HUES6 (cell line): ENCODE measurements around the gene SCNN1A.

Source experiments
- H3K27ac ChIP-seq: 2 replicates; pipeline ENCODE4 v1.7.0; 2013; ENCODE audit warnings: low read depth, mild to moderate bottlenecking, low read length, inconsistent platforms
- H3K27me3 ChIP-seq: 2 replicates; pipeline ENCODE4 v1.6.1; 2013; ENCODE audit warnings: low read length; ENCODE audit not compliant: control insufficient read depth, insufficient read depth
- H3K36me3 ChIP-seq: 2 replicates; pipeline ENCODE4 v1.6.1; 2013; ENCODE audit warnings: low read length; ENCODE audit not compliant: control insufficient read depth, insufficient read depth
- H3K4me1 ChIP-seq: 2 replicates; pipeline ENCODE4 v1.6.1; 2013; ENCODE audit warnings: low read length; ENCODE audit not compliant: control insufficient read depth, insufficient read depth
- H3K4me3 ChIP-seq: 2 replicates; pipeline ENCODE4 v1.5.1; 2013; ENCODE audit warnings: low read depth, low read length
- H3K9ac ChIP-seq: one replicate; pipeline ENCODE4 v1.6.1; 2013; ENCODE audit warnings: mild to moderate bottlenecking, low read length
- H3K9me3 ChIP-seq: 2 replicates; pipeline ENCODE4 v1.6.1; 2013; ENCODE audit warnings: low read depth, low read length; ENCODE audit not compliant: control insufficient read depth, insufficient read depth

SCNN1A gene

DNA sequence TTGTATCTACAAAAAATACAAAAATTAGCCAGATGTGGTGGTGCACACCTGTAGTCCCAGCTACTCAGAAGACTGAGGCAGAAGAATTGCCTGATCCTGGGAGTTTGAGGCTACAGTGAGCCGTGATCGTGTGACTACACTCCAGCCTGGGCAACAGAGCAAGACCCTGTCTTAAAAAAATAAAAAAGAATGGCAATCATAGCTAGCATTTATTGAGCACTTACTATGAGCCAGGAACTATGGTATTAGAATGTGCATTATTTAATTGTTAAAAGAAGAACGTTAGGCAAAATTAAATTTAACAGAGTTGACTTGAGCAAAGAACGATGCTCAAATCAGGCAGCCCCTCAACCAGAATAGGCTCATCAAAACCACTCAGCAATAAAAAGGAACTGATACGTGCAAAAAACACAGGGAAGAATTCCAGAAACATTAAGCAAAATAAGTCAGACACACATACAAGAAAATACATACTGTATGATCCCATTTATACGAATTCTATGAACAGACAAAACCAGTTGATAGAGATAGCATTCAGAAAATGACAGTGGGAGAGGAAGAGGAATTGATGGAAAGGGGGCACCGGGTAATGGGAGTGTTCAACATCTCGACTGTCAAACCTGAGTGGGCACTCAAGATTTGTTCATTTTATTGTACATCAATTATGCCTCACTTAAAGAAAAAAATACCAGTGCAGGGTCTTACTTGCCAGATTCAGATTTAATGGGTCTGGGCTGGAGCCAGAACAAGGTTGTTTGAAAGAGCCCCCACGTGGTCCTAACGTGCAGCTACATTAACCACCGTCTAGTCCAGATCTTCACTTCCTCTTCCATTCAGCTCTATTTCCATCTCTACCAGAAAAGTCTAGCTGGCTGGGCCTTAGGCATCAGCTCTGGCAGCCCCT is 8.0 kb downstream of the SCNN1A start:
- peaks cover 6% of the 10 kb centered on the region for H3K36me3 ChIP-seq
- H3K9me3 ChIP-seq = no peaks in the 10 kb centered on the region
- peak overlapping the region; percentile 18; the same call in 1 of the 2 replicates for H3K27ac ChIP-seq
- H3K4me3 ChIP-seq = no peak overlapping the region
- peaks cover 37% of the 10 kb centered on the region for H3K4me1 ChIP-seq
- no peak overlapping the region for H3K9ac ChIP-seq
- H3K27me3 ChIP-seq = no peaks in the 10 kb centered on the region

DNA sequence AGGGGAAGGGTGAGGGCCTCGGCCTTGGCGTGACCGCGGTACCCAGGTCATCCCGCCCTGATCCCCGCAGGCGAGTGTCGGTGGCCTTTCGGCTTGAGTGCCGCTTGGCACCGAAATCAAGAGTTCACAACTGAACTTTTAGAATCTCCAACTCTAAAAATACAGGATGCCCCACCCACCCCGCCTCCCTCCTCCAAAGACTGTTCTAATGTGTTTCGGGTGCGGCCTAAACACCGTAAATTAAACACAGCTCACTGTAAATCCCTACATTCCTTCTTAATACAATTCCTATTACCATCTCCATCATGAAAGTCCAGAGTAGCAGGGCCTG is 11.4 kb downstream of the SCNN1A start:
- H3K9ac ChIP-seq = no peak overlapping the region
- no peaks in the 10 kb centered on the region for H3K27me3 ChIP-seq
- peaks cover 30% of the 10 kb centered on the region for H3K36me3 ChIP-seq
- H3K4me1 ChIP-seq = peaks cover 17% of the 10 kb centered on the region
- no peak overlapping the region for H3K27ac ChIP-seq
- no peaks in the 10 kb centered on the region for H3K9me3 ChIP-seq
- peak overlapping the region; percentile 66 for H3K4me3 ChIP-seq

DNA sequence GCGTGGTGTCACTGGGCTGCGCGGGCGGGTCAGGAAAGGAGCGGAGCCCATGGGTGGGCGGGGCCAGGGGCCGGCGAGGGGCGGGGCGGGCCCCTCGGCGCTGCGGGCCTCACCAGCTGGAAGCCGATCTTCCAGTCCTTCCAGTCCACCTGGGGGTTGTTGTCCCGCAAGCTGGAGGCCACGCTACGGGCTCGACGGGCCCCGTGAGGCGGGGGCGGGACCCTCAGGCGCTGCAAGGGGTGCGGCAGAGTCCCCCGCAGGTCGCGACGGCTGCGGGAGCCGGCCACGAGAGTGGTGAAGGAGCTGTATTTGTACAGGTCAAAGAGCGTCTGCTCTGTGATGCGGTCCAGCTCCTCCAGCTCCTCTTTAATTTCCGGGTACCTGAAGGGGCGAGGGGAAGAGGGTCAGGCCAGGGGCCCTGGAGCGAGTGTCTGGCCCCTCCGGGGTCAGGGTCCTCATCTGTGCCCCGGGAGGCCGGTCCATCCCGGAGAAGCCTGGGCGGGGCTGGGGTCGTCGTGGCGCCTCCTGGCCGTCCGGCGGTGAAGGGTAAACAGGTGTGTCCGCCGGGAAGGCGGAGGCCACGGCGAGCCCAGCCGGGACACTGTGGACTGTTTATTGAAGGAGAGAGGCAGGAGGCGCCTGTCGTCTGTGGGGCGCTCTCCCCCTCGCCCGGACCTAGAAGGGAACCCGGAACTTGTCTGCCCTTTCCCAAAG is 11.9 kb downstream of the SCNN1A start:
- H3K36me3 ChIP-seq = peaks cover 30% of the 10 kb centered on the region
- no peaks in the 10 kb centered on the region for H3K27me3 ChIP-seq
- H3K4me1 ChIP-seq = peaks cover 12% of the 10 kb centered on the region; the same call in 1 of the 2 replicates
- peak overlapping the region; percentile 66 for H3K4me3 ChIP-seq
- peak overlapping the region; percentile 42 for H3K9ac ChIP-seq
- no peak overlapping the region for H3K27ac ChIP-seq
- H3K9me3 ChIP-seq = no peaks in the 10 kb centered on the region

DNA sequence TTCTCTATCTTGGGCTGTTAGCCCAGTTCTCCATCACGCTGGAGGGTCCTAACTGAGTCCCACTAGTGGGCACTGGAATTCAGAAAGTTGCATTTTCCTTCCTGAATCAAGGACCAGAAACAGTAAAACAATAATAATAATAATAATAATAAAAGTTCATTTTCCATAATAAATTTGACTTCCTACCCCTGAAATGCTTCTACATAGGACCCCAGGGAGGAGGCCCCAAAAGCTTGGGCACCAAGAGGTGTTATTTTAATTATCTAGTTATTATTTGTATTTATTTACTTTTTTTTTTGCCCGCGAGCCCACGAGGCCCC is 12.4 kb downstream of the SCNN1A start:
- Histone ChIP-seq H3K4me1 (peaks cover 7% of the 10 kb centered on the region; the same call in 1 of the 2 replicates), H3K9ac (no peak overlapping the region), H3K9me3 (no peaks in the 10 kb centered on the region), H3K4me3 (peak overlapping the region; percentile 66), H3K27me3 (no peaks in the 10 kb centered on the region), H3K36me3 (peaks cover 30% of the 10 kb centered on the region), H3K27ac (no peak overlapping the region)

DNA sequence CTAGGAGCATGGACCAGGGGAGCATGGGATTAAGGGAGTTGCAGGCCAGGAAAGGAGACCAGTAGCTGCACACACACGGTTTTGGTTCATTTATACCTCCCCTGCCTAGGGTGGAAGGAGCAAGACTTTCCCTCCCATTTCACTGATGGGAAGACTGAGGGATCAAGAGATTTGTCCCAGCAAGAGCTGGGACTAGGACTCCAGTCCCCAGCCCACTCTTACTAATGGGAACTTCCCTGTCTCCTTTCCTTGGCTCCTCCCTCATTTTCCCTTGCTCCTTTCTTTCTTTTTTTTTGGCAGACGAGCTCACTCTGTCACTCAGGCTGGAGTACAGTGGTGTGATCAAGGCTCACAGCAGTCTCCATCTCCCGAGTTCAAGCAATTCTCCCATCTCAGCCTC is 13.0 kb downstream of the SCNN1A start:
- no peak overlapping the region for H3K9ac ChIP-seq
- no peak overlapping the region for H3K27ac ChIP-seq
- H3K36me3 ChIP-seq = peaks cover 28% of the 10 kb centered on the region
- no peak overlapping the region for H3K4me3 ChIP-seq
- H3K27me3 ChIP-seq = no peaks in the 10 kb centered on the region
- H3K9me3 ChIP-seq = no peaks in the 10 kb centered on the region
- peaks cover 7% of the 10 kb centered on the region; the same call in 1 of the 2 replicates for H3K4me1 ChIP-seq

DNA sequence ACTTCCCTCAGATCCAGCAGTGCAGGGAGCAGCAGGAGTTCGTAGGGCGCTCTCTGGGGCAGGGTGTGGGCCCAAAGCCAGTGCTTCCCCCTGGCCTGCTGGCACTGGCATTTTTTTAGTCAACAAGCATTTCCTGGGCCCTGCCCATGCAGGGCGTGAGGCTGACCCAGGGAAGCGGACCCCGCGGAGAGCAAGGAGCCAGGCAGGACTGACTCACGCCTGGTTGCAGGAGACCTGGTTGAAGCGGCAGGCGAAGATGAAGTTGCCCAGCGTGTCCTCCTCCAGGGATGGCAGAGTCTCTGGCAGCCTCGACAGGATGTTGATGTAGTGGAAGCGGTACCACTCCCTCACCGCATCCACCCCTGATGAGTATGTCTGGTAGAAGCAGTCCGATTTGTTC is 13.5 kb downstream of the SCNN1A start:
- H3K4me3 ChIP-seq = no peak overlapping the region
- H3K36me3 ChIP-seq = peaks cover 31% of the 10 kb centered on the region
- H3K27ac ChIP-seq = no peak overlapping the region
- peaks cover 7% of the 10 kb centered on the region; the same call in 1 of the 2 replicates for H3K4me1 ChIP-seq
- no peak overlapping the region for H3K9ac ChIP-seq
- H3K9me3 ChIP-seq = no peaks in the 10 kb centered on the region
- no peaks in the 10 kb centered on the region for H3K27me3 ChIP-seq

DNA sequence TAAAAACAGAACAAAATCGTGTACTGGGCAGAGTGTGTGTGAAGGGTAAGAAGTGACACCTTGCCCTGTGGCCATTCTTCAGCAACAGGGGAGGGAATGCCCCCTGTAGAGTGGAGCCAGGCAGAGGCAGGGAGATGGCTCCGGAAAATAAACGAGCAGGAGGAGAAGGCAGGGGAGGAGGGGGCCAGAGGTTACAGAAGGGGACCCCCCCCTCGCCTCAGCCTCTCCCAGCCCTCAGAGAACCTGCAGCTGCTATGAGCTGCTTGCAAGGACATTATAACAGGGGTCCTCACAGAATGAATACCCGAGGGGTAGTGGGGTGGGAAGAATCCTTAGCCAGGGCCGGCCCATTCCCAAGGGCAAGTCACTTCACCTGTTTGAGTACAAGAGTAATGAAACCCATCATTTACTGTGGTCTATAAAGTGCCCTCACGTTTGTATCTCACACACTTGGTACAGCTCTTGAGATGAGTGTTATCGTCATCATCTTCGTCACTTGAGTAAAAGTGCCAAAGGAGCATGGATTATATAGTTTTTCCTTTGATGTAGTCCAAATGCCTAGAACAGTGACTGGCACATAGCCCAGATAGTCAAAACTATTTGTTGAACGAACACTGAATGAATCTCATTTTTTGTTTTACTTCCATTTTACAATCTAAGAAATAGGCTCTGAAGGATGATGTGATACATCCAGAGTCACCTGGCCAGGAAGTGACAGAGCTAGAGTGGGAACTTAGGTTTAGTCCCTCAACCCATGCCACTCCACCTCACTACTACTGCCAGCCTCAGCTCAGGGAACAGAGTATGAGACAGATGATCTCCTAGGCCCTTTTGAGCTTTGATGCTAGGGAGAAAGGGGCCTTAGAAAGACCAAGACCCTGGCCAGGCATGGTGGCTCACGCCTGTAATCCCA is 14.5 kb downstream of the SCNN1A start:
- no peak overlapping the region for H3K9ac ChIP-seq

DNA sequence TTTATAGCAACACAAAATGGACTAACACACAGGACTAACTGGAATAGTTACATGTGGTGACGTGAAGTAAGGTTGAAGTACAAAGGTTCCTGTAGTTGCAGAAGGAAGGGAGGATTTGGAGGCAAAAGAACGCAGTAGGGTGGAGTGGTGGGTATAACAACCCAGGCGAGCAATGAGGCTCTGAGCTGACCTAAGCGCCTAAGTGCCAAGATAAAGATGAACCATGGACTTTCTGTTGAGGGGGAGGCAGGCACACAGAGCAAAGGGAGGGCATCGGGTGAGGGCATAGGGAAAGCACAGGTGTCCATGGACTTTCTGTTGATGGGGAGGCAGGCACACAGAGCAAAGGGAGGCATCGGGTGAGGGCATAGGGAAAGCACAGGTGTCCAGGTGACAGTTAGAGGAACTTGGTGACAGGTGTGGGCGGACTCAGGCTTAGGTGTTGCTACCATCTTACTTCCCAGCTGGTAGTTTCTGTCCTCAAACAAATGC is 15.2 kb downstream of the SCNN1A start:
- Histone ChIP-seq H3K27ac (no peak overlapping the region), H3K9me3 (no peaks in the 10 kb centered on the region), H3K27me3 (no peaks in the 10 kb centered on the region), H3K4me1 (peaks cover 12% of the 10 kb centered on the region; the same call in 1 of the 2 replicates), H3K4me3 (no peak overlapping the region), H3K36me3 (peaks cover 44% of the 10 kb centered on the region), H3K9ac (no peak overlapping the region)

More for the DNA sequence above, 14.5 kb downstream of the SCNN1A start:
- H3K27me3 ChIP-seq = no peaks in the 10 kb centered on the region
- H3K4me3 ChIP-seq = no peak overlapping the region
- H3K27ac ChIP-seq = no peak overlapping the region
- peaks cover 9% of the 10 kb centered on the region; the same call in 1 of the 2 replicates for H3K4me1 ChIP-seq
- H3K9me3 ChIP-seq = no peaks in the 10 kb centered on the region
- H3K36me3 ChIP-seq = peaks cover 38% of the 10 kb centered on the region

DNA sequence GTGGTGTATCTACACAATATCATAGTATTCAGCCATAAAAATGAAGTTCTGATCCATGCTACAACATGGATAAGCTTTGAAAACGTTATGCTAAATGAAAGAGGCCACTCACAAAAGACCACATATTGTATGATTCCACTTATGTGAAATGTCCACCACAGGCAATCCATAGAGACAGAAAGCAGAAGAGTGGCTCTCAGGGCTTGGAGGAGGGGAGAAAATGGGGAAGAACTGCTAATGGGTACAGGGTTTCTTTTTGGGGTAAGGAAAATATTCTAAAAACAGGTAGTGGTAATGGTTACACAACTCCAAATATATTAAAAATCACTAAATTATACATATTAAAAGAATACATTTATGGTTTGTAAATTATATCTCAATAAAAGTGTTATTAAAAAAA is 16.5 kb downstream of the SCNN1A start:
- Histone ChIP-seq H3K27me3 (no peaks in the 10 kb centered on the region), H3K9ac (no peak overlapping the region), H3K27ac (no peak overlapping the region), H3K4me3 (no peak overlapping the region), H3K4me1 (peaks cover 10% of the 10 kb centered on the region; the same call in 1 of the 2 replicates), H3K36me3 (peaks cover 53% of the 10 kb centered on the region), H3K9me3 (no peaks in the 10 kb centered on the region)

DNA sequence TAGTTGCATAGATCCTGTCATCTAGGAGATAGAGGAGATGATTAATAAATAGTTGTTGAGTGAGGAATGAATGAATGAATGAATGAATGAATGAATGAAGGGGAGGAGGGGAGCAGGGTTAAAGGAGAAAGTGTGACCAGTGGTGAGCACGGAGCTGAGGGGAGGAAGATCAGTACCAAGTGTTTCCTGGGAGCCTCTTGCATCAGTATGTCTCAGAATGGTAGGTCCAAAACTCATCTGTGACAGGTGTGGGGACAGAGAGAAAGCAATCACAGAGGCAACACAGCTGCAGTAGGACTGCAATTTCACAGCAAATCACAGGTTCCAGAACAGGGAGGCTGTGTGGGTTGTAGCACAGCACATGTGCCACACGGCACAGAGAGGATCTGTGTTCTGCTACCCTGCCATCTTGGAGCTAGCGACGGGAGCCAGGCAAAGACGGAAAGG is 19.0 kb downstream of the SCNN1A start:
- no peaks in the 10 kb centered on the region for H3K9me3 ChIP-seq
- no peak overlapping the region for H3K27ac ChIP-seq
- H3K36me3 ChIP-seq = peaks cover 56% of the 10 kb centered on the region
- H3K4me1 ChIP-seq = 0 out of 2 replicates have a peak, but pooled peaks cover 5% of the 10 kb centered on the region
- no peak overlapping the region for H3K9ac ChIP-seq
- no peak overlapping the region for H3K4me3 ChIP-seq
- no peaks in the 10 kb centered on the region for H3K27me3 ChIP-seq
